CD14-positive monocyte (primary cell): ENCODE measurements around the gene PPM1H. TPM values are rescaled to one million over a fixed set of nuclear protein-coding genes. Genes with fewer than 3 reads are reported as not detected.

Experiments used
- DNase-seq, 3 donors: peaks; one replicate each; pipeline ENCODE4 v3.0.0-alpha.2; 2011 to 2022
- H2AFZ ChIP-seq: 2 replicates; pipeline ENCODE4 v1.6.0; 2012; ENCODE audit warnings: mild to moderate bottlenecking, low read depth, low read length, inconsistent platforms; ENCODE audit not compliant: insufficient read depth, poor library complexity, severe bottlenecking
- H3K27ac ChIP-seq, 2 donors: 1 replicate in 1 of 2; 2 replicates in 1 of 2; pipeline ENCODE4 v1.5.1; 2012 to 2013; ENCODE audit warnings: low read length in 2 of 2, control low read depth in 1 of 2, inconsistent platforms in 1 of 2, low read depth in 1 of 2, mild to moderate bottlenecking in 1 of 2
- H3K27me3 ChIP-seq, 2 donors: one replicate each; pipeline versions ENCODE4 v1.6.0 to v1.6.1; 2011 to 2013; ENCODE audit warnings: low read length in 2 of 2; ENCODE audit not compliant: control insufficient read depth in 2 of 2, insufficient read depth in 2 of 2
- H3K36me3 ChIP-seq, 2 donors: replicated peaks in 1 of 2; 1 replicate in 1 of 2; 2 replicates in 1 of 2; pipeline versions ENCODE4 v1.5.1 to v1.6.1; 2012 to 2013; ENCODE audit warnings: low read length in 2 of 2, control low read depth in 1 of 2, inconsistent platforms in 1 of 2, mild to moderate bottlenecking in 1 of 2; ENCODE audit not compliant: insufficient read depth in 2 of 2, control insufficient read depth in 1 of 2
- H3K4me1 ChIP-seq, 2 donors: 1 replicate in 1 of 2; 2 replicates in 1 of 2; pipeline versions ENCODE4 v1.5.1 to v1.6.1; 2012 to 2013; ENCODE audit warnings: low read length in 2 of 2, control low read depth in 1 of 2, inconsistent platforms in 1 of 2, mild to moderate bottlenecking in 1 of 2, moderate library complexity in 1 of 2; ENCODE audit not compliant: insufficient read depth in 2 of 2, control insufficient read depth in 1 of 2
- H3K4me2 ChIP-seq: replicated peaks from 2 replicates; pipeline ENCODE3; 2012; ENCODE audit warnings: low read length, moderate library complexity, mild to moderate bottlenecking; ENCODE audit not compliant: poor library complexity, severe bottlenecking; ENCODE audit errors: extremely low read depth
- H3K4me3 ChIP-seq, 3 experiments: fragments of 200-600 bp in 1 of 3; sonication (generic) in 1 of 3; replicated peaks in 1 of 3; 1 replicate in 2 of 3; 2 replicates in 1 of 3; pipeline ENCODE4 v1.5.1; 2011 to 2013; ENCODE audit warnings: low read length in 3 of 3, mild to moderate bottlenecking in 3 of 3, control low read depth in 2 of 3, low read depth in 2 of 3, inconsistent platforms in 1 of 3, moderate library complexity in 1 of 3
- H3K79me2 ChIP-seq: 2 replicates; pipeline ENCODE4 v1.6.0; 2012; ENCODE audit warnings: mild to moderate bottlenecking, control low read depth, inconsistent platforms, low read length, moderate library complexity; ENCODE audit not compliant: insufficient read depth
- H3K9ac ChIP-seq: 2 replicates; pipeline ENCODE4 v1.6.0; 2017; ENCODE audit warnings: low read length, mild to moderate bottlenecking; ENCODE audit not compliant: insufficient read depth, poor library complexity, severe bottlenecking
- H3K9me3 ChIP-seq, 2 donors: replicated peaks in 1 of 2; 1 replicate in 1 of 2; 2 replicates in 1 of 2; pipeline versions ENCODE4 v1.5.1 to v1.6.1; 2012 to 2013; ENCODE audit warnings: low read length in 2 of 2, control low read depth in 1 of 2; ENCODE audit not compliant: control insufficient read depth in 1 of 2, insufficient read depth in 1 of 2
- H4K20me1 ChIP-seq: 2 replicates; pipeline ENCODE4 v1.6.0; 2012; ENCODE audit warnings: mild to moderate bottlenecking, low read length, control low read depth, moderate library complexity; ENCODE audit not compliant: insufficient read depth
- H3K27ac Mint-ChIP-seq, 7 donors: one replicate each; pipeline ENCODE4 v1.8.0; 2020; ENCODE audit warnings: mild to moderate bottlenecking in 7 of 7, mixed read lengths in 7 of 7, moderate library complexity in 6 of 7, inconsistent platforms in 2 of 7
- H3K27me3 Mint-ChIP-seq, 3 donors: one replicate each; pipeline ENCODE4 v1.8.0; 2021 to 2022; ENCODE audit warnings: low read depth in 3 of 3, mild to moderate bottlenecking in 3 of 3, mixed read lengths in 3 of 3, moderate library complexity in 3 of 3, inconsistent platforms in 1 of 3
- H3K36me3 Mint-ChIP-seq, 2 donors: one replicate each; pipeline ENCODE4 v1.8.0; 2020; ENCODE audit warnings: mixed read lengths in 2 of 2, inconsistent platforms in 1 of 2, mild to moderate bottlenecking in 1 of 2
- H3K4me1 Mint-ChIP-seq: one replicate; pipeline ENCODE4 v1.8.0; 2020; ENCODE audit warnings: mild to moderate bottlenecking, mixed read lengths
- H3K4me3 Mint-ChIP-seq, 2 donors: one replicate each; pipeline ENCODE4 v1.8.0; 2020; ENCODE audit warnings: mild to moderate bottlenecking in 2 of 2, mixed read lengths in 2 of 2, moderate library complexity in 1 of 2
- H3K9me3 Mint-ChIP-seq, 7 donors: one replicate each; pipeline ENCODE4 v1.8.0; 2020 to 2022; ENCODE audit warnings: mixed read lengths in 7 of 7, mild to moderate bottlenecking in 6 of 7, moderate library complexity in 6 of 7, inconsistent platforms in 2 of 7
- CTCF ChIP-seq: fragments of 200-600 bp; IDR thresholded peaks from one replicate; pipeline ENCODE4 v1.8.0; 2022; ENCODE audit warnings: antibody characterized with exemption, mild to moderate bottlenecking
- WGBS: methylation state at CpG from one replicate; pipeline ENCODE4 v1.1.5; 2013; ENCODE audit warnings: missing lambda C conversion rate; ENCODE audit not compliant: insufficient coverage; 5-methylcytosine and 5-hydroxymethylcytosine counted together
- intact Hi-C, 2 donors: fragments of 100-400 bp; cut with micrococcal nuclease; formaldehyde crosslinking; loops; one replicate each; pipeline versions ENCODE4 v1.15.0 to v1.15.1; 2023
- polyA plus RNA-seq, 3 donors: library from polyadenylated mRNA; depleted of rRNA in 1 of 3; unstranded in 2 of 3; stranded (reverse) in 1 of 3; fragments of 300-500 nt in 2 of 3; fragments of >200 nt in 1 of 3; fragmentation: Illumina TruSeq in 2 of 3; gene quantifications; 1 replicate in 2 of 3; 2 replicates in 1 of 3; pipeline ENCODE4 v1.2.3, GENCODE V29; 2012 to 2021

PPM1H gene
- polyA plus RNA-seq, 3 donors: 1.5 to 2.8 (median 1.9) TPM

DNA sequence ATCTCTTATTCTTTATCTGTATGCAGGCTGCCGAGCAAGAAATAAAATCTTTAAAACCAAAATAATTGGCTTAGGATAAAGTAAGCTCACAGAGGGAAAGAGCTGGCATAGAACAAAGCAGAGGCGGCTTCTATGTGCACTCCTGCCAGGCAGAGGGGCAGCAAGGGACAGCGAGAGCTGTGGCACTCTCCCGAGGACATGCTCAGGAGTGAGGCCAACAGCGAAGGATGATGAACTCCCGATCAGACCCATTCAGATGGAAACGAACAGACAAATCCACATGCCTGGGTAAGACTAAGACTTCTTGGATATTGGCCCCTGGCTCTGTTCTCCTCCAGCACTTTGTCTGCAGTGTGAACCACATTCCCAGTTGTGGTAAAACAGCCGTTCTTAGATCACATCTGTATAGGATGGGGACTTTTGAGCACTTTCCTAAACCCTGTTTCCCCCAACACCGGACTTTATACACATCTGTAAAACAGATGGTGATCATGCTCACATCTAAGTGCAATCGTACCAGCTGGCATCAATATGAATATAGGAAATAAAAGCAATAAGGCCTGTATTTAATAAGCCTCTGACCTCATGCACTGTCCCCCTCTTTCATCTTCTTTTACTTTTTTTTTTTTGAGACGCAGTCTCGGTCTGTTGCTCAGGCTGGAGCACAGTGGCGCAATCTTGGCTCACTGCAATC is 134.1 kb downstream of the PPM1H start:
- H2AFZ ChIP-seq: no peak overlapping the region
- 97% methylated on average over 9 of the region's 13 CpGs for WGBS
- H3K9me3 ChIP-seq: no peaks in the 10 kb centered on the region
- Mint-ChIP-seq H3K27ac (peak overlapping the region in 1 of 7 donors; percentile 56), H3K9me3 (peaks cover 0 to 4% (median 0%) of the 10 kb centered on the region in 7 donors), H3K4me3 (no peak overlapping the region), H3K4me1 (peaks cover 7% of the 10 kb centered on the region), H3K27me3 (peaks cover 0 to 2% (median 1%) of the 10 kb centered on the region in 3 donors), H3K36me3 (peaks cover 7 to 12% of the 10 kb centered on the region in 2 donors)
- no peaks in the 10 kb centered on the region for H3K79me2 ChIP-seq
- TF ChIP-seq CTCF: no peak
- no peaks in the 10 kb centered on the region for H4K20me1 ChIP-seq
- no peak overlapping the region for H3K4me2 ChIP-seq
- intact Hi-C loops: loop anchor here in 1 of 2 donors (10.0 kb wide), 1 partner anchor 366 kb away; no protein-coding TSS in a partner anchor
- H3K9ac ChIP-seq: no peak overlapping the region
- H3K4me1 ChIP-seq: peaks cover 5% of the 10 kb centered on the region in 2 donors
- H3K36me3 ChIP-seq: no peaks in the 10 kb centered on the region
- no peak for DNase-seq
- H3K27me3 ChIP-seq: no peaks in the 10 kb centered on the region
- no peak overlapping the region for H3K4me3 ChIP-seq
- no peak overlapping the region for H3K27ac ChIP-seq

DNA sequence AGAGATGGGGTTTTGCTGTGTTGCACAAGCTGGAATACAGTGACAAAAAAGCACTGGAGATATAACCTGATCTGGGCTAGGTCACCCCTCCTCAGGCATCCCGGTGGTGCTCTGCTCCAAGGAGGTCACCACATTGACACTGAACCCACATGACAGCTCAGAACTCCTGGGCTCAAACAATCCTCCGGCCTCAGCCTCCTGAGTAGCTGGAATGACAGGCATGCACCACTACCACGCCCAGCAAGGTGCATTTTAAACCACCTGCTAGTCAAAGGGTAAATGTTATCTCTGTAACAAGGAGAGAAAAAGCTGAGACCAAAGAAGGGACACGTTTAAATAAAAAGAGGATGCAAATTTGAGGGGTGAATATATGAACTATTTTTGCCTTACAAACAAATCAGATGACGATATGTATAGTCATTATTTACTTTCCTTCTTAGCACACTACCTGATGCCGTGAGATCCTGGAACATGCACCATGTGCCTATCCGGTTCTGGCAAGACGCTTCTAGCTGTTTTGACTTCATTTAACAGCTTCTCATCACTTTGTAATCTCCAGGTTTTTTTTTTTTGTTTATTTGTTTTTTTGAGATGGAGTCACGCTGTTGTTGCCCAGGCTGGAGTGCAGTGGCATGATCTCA is 135.1 kb downstream of the PPM1H start:
- no peak for TF ChIP-seq CTCF
- no peak overlapping the region for H3K27ac Mint-ChIP-seq

More for the DNA sequence above, 135.1 kb downstream of the PPM1H start:
- Histone ChIP-seq H3K4me1 (peaks cover under 1% of the 10 kb centered on the region in 2 donors), H2AFZ (no peak overlapping the region), H3K36me3 (no peaks in the 10 kb centered on the region), H3K9me3 (no peaks in the 10 kb centered on the region), H3K4me3 (no peak overlapping the region), H3K79me2 (no peaks in the 10 kb centered on the region), H4K20me1 (no peaks in the 10 kb centered on the region), H3K4me2 (no peak overlapping the region), H3K27me3 (no peaks in the 10 kb centered on the region), H3K27ac (no peak overlapping the region), H3K9ac (no peak overlapping the region)
- intact Hi-C loops: loop anchor here (5.0 to 10.0 kb wide), 2 partner anchors 218 to 365 kb away; no protein-coding TSS in a partner anchor
- no peak for DNase-seq
- Mint-ChIP-seq H3K4me1 (peaks cover under 1% of the 10 kb centered on the region), H3K9me3 (peaks cover 0 to 2% (median 0%) of the 10 kb centered on the region in 7 donors), H3K27me3 (peaks cover 0 to 2% (median 1%) of the 10 kb centered on the region in 3 donors), H3K4me3 (no peak overlapping the region), H3K36me3 (peaks cover 7 to 12% of the 10 kb centered on the region in 2 donors)
- 88% methylated on average over 1 of the region's 9 CpGs for WGBS
